HEK293 (cell line): ENCODE data around the gene PDK1.

ENCODE experiments used
- CTCF ChIP-seq: fragments of 450-650 bp; formaldehyde crosslinking; IDR thresholded peaks from 2 replicates; pipeline ENCODE4 v1.5.1; 2016; ENCODE audit warnings: missing biosample characterization, missing genetic modification characterization
- GLIS1 ChIP-seq: fragments of 450-650 bp; formaldehyde crosslinking; IDR thresholded peaks from 2 replicates; pipeline ENCODE4 v1.5.1; 2016; ENCODE audit warnings: missing biosample characterization, missing genetic modification characterization
- MYNN ChIP-seq: fragments of 450-650 bp; formaldehyde crosslinking; IDR thresholded peaks from 2 replicates; pipeline ENCODE4 v1.5.1; 2016; ENCODE audit warnings: missing biosample characterization, missing genetic modification characterization, borderline replicate concordance
- REST ChIP-seq: fragments of 450-650 bp; formaldehyde crosslinking; IDR thresholded peaks from 2 replicates; pipeline ENCODE4 v1.5.1; 2016; ENCODE audit warnings: missing biosample characterization, missing genetic modification characterization
- TCF7L2 ChIP-seq: IDR thresholded peaks from 2 replicates; pipeline ENCODE4 v1.6.1; 2011; ENCODE audit warnings: low read depth, mild to moderate bottlenecking, inconsistent platforms, low read length, moderate library complexity, borderline replicate concordance
- ZNF248 ChIP-seq: fragments of 450-650 bp; formaldehyde crosslinking; IDR thresholded peaks from 2 replicates; pipeline ENCODE4 v1.5.1; 2017; ENCODE audit warnings: missing biosample characterization, missing genetic modification characterization
- ZNF501 ChIP-seq: fragments of 450-650 bp; formaldehyde crosslinking; IDR thresholded peaks from 2 replicates; pipeline ENCODE4 v1.5.1; 2016; ENCODE audit warnings: missing biosample characterization, missing genetic modification characterization
- ZNF561 ChIP-seq: fragments of 450-650 bp; IDR thresholded peaks from 2 replicates; pipeline ENCODE4 v1.5.1; 2018; ENCODE audit warnings: missing biosample characterization, missing genetic modification characterization, borderline replicate concordance
- ZXDB ChIP-seq: fragments of 450-650 bp; formaldehyde crosslinking; IDR thresholded peaks from 2 replicates; pipeline ENCODE4 v1.5.1; 2016; ENCODE audit warnings: missing biosample characterization, missing genetic modification characterization

- TF ChIP-seq MYNN (tag by site-specific recombination) (no peak), ZNF248 (no peak), CTCF (tag by site-specific recombination) (no peak), TCF7L2 (no peak), ZNF561 (tag by site-specific recombination) (no peak), ZXDB (tag by site-specific recombination) (no peak), REST (tag by site-specific recombination) (no peak), GLIS1 (tag by site-specific recombination) (no peak), ZNF501 (tag by site-specific recombination) (no peak)
These were observed 86.6 kb downstream of the PDK1 start for GRCh38 chr2:172642301-172643020.
